ENCODE results near the gene PLEKHF1.
"Not testable (repeated sequence)": the region's sequence is repeated elsewhere in the genome, so short reads cannot be mapped to it uniquely, and the experiment has no call there.

The PLEKHF1 gene

DNA sequence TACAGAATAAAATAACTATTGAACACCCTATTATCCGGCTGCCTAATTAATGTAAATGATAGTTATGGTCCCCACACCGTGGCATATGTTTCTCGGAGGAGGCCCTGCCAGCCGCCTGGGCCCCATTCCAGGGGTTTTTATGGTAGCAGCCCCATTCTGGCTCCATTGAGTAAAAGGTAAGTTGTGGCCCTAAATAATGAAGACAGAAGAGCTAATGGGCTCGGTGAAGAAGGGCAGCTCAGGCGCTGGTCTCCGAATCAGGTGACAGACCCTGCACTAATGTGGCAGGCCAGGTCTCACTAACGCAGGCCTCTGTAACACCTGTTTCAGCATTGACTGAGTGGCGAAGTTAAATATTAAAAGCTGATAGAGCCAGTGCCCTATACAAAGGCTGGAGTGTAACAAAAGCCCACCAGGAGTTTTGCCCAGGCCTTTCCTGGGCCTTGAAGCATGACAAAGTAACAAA is 40.0 kb upstream of the PLEKHF1 start:
- Histone ChIP-seq H2BK15ac (replicated peaks; ENCODE audit: low read depth) (no peak overlapping the region), H2BK120ac (ENCODE audit: low read depth, low read length) (no peak overlapping the region), H3K56ac (ENCODE audit: low read length) (no peak overlapping the region), H3K23ac (ENCODE audit: low read length) (no peak overlapping the region), H3K36me3 (ENCODE audit: control insufficient read depth, insufficient read depth, low read length) (no peaks in the 10 kb centered on the region), H4K5ac (ENCODE audit: low read length) (no peak overlapping the region), H3K4me2 (ENCODE audit: low read length) (no peak overlapping the region), H3K79me2 (ENCODE audit: control insufficient read depth, insufficient read depth, low read length) (no peaks in the 10 kb centered on the region), H2AK5ac (ENCODE audit: low read length) (no peak overlapping the region), H3K27me3 (ENCODE audit: insufficient read depth, low read length, poor library complexity) (no peaks in the 10 kb centered on the region), H3K79me1 (ENCODE audit: low read length) (no peaks in the 10 kb centered on the region), H3K9ac (ENCODE audit: low read length) (no peak overlapping the region), H3K4me1 (ENCODE audit: control insufficient read depth, low read depth, low read length) (no peaks in the 10 kb centered on the region), H4K8ac (ENCODE audit: low read depth, low read length) (no peak overlapping the region), H2BK5ac (ENCODE audit: low read length) (no peak overlapping the region), H3K18ac (ENCODE audit: low read length) (no peak overlapping the region), H3K4me3 (ENCODE audit: low read length) (no peak overlapping the region), H3K27ac (ENCODE audit: low read depth, low read length) (no peak overlapping the region), H3K4ac (ENCODE audit: low read depth, low read length) (no peak overlapping the region)
- no CpG with 5 or more reads among the region's 9 CpGs for WGBS (ENCODE audit: extremely low coverage, insufficient coverage, low lambda C conversion rate)
- no peak for DNase-seq

DNA sequence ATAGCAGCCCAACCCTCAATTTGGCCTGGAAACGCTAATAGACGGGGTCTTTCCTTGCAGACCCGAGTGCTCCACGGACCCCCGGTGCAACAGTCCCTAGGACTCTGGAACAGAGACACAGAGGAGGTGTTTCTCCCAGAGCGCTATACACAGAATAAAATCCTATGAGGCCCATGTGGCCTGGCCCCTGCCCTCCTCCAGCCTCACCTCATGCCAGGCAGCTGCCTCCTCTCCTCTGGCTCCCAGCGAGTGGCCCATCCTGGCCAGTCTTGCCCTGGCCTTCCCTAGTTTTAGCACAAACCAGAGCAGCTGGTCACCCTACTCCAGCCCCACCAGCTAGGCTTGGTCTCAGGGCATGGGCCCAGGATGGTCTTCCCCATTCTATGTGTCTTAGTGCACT is 38.9 kb upstream of the PLEKHF1 start:
- Histone ChIP-seq H3K4me1 (ENCODE audit: control insufficient read depth, low read depth, low read length) (no peaks in the 10 kb centered on the region), H3K56ac (ENCODE audit: low read length) (no peak overlapping the region), H3K79me1 (ENCODE audit: low read length) (no peaks in the 10 kb centered on the region), H4K8ac (ENCODE audit: low read depth, low read length) (no peak overlapping the region), H2BK15ac (replicated peaks; ENCODE audit: low read depth) (no peak overlapping the region), H4K5ac (ENCODE audit: low read length) (no peak overlapping the region), H3K18ac (ENCODE audit: low read length) (no peak overlapping the region), H3K4me2 (ENCODE audit: low read length) (no peak overlapping the region), H2BK5ac (ENCODE audit: low read length) (no peak overlapping the region), H3K27me3 (ENCODE audit: insufficient read depth, low read length, poor library complexity) (no peaks in the 10 kb centered on the region), H3K9ac (ENCODE audit: low read length) (no peak overlapping the region), H2BK120ac (ENCODE audit: low read depth, low read length) (no peak overlapping the region), H3K79me2 (ENCODE audit: control insufficient read depth, insufficient read depth, low read length) (no peaks in the 10 kb centered on the region), H3K4me3 (ENCODE audit: low read length) (no peak overlapping the region), H2AK5ac (ENCODE audit: low read length) (no peak overlapping the region), H3K27ac (ENCODE audit: low read depth, low read length) (no peak overlapping the region), H3K36me3 (ENCODE audit: control insufficient read depth, insufficient read depth, low read length) (no peaks in the 10 kb centered on the region), H3K23ac (ENCODE audit: low read length) (no peak overlapping the region), H3K4ac (ENCODE audit: low read depth, low read length) (no peak overlapping the region)
- WGBS (ENCODE audit: extremely low coverage, insufficient coverage, low lambda C conversion rate): no CpG with 5 or more reads among the region's 7 CpGs
- DNase-seq: no peak

DNA sequence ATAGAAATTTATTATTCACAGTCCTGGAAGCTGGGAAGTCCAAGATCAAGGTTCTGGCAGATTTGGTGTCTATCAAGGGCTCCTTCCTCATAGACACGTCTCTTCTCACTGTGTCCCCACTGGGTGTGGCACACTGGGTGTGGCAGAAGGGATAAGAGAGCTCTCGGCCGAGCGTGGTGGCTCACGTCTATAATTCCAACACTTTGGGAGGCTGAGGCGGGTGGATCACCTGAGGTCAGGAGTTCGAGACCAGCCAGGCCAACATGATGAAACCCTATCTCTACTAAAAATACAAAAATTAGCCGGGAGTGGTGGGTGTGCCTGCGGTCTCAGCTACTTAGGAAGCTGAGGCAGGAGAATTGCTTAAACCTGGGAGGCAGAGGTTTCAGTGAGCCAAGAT is 38.4 kb upstream of the PLEKHF1 start:
- H3K4me2 ChIP-seq (ENCODE audit: low read length); H3K4ac ChIP-seq (ENCODE audit: low read depth, low read length); H2BK120ac ChIP-seq (ENCODE audit: low read depth, low read length); H2AK5ac ChIP-seq (ENCODE audit: low read length); H3K4me1 ChIP-seq (ENCODE audit: control insufficient read depth, low read depth, low read length); H3K27me3 ChIP-seq (ENCODE audit: insufficient read depth, low read length, poor library complexity); H2BK5ac ChIP-seq (ENCODE audit: low read length); H4K5ac ChIP-seq (ENCODE audit: low read length); H3K27ac ChIP-seq (ENCODE audit: low read depth, low read length); H3K4me3 ChIP-seq (ENCODE audit: low read length); DNase-seq; H3K56ac ChIP-seq (ENCODE audit: low read length); H3K79me2 ChIP-seq (ENCODE audit: control insufficient read depth, insufficient read depth, low read length); H3K36me3 ChIP-seq (ENCODE audit: control insufficient read depth, insufficient read depth, low read length); H3K9ac ChIP-seq (ENCODE audit: low read length); H3K23ac ChIP-seq (ENCODE audit: low read length); H2BK15ac ChIP-seq (replicated peaks; ENCODE audit: low read depth); H4K8ac ChIP-seq (ENCODE audit: low read depth, low read length); H3K18ac ChIP-seq (ENCODE audit: low read length); H3K79me1 ChIP-seq (ENCODE audit: low read length): not testable (repeated sequence)
- no CpG with 5 or more reads among the region's 9 CpGs for WGBS (ENCODE audit: extremely low coverage, insufficient coverage, low lambda C conversion rate)

DNA sequence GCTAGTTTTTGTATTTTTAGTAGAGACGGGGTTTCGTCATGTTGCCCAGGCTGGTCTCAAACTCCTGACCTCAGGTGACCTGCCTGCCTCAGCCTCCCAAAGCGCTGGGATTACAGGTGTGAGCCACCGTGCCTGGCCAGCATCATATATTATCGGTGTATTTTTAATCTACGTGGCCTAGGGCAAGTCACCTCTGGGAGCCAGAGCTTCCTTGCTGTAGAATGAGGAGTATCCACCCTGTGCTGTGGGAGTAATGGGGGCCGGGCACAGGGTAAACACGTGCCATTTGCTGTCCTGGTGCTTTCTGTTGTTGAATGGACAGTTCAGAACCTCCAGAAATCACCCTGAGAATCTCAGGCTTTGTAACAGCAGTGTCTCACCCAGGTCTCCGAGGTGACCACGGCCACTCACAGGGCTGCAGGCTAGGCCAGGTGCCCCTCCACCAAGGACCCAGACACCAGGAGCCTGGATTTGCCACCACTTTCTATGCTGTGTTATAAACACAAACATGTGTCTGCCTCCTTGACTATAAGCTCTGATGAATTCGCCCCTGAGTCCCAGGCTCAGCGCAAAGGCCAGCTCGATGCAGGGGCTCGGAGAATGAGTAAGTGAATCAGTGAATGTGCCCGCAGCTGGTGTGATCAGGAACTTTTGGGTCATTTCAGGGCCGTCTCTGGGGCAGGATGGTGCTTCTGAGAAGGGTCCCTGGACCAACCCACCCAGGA is 36.4 kb upstream of the PLEKHF1 start:
- no peak overlapping the region for H3K18ac ChIP-seq (ENCODE audit: low read length)
- no CpG with 5 or more reads among the region's 16 CpGs for WGBS (ENCODE audit: extremely low coverage, insufficient coverage, low lambda C conversion rate)
- no peaks in the 10 kb centered on the region for H3K79me2 ChIP-seq (ENCODE audit: control insufficient read depth, insufficient read depth, low read length)
- H2BK5ac ChIP-seq (ENCODE audit: low read length): no peak overlapping the region
- H3K4ac ChIP-seq (ENCODE audit: low read depth, low read length): no peak overlapping the region
- H3K4me3 ChIP-seq (ENCODE audit: low read length): no peak overlapping the region
- no peak overlapping the region for H3K27ac ChIP-seq (ENCODE audit: low read depth, low read length)
- H3K56ac ChIP-seq (ENCODE audit: low read length): no peak overlapping the region
- no peaks in the 10 kb centered on the region for H3K27me3 ChIP-seq (ENCODE audit: insufficient read depth, low read length, poor library complexity)
- H3K36me3 ChIP-seq (ENCODE audit: control insufficient read depth, insufficient read depth, low read length): no peaks in the 10 kb centered on the region
- H3K4me1 ChIP-seq (ENCODE audit: control insufficient read depth, low read depth, low read length): no peaks in the 10 kb centered on the region
- no peaks in the 10 kb centered on the region for H3K79me1 ChIP-seq (ENCODE audit: low read length)
- no peak overlapping the region for H2BK15ac ChIP-seq (replicated peaks; ENCODE audit: low read depth)
- H3K9ac ChIP-seq (ENCODE audit: low read length): no peak overlapping the region
- no peak overlapping the region for H3K4me2 ChIP-seq (ENCODE audit: low read length)
- DNase-seq: no peak
- no peak overlapping the region for H2AK5ac ChIP-seq (ENCODE audit: low read length)
- no peak overlapping the region for H4K5ac ChIP-seq (ENCODE audit: low read length)
- no peak overlapping the region for H2BK120ac ChIP-seq (ENCODE audit: low read depth, low read length)
- H3K23ac ChIP-seq (ENCODE audit: low read length): no peak overlapping the region
- no peak overlapping the region for H4K8ac ChIP-seq (ENCODE audit: low read depth, low read length)

DNA sequence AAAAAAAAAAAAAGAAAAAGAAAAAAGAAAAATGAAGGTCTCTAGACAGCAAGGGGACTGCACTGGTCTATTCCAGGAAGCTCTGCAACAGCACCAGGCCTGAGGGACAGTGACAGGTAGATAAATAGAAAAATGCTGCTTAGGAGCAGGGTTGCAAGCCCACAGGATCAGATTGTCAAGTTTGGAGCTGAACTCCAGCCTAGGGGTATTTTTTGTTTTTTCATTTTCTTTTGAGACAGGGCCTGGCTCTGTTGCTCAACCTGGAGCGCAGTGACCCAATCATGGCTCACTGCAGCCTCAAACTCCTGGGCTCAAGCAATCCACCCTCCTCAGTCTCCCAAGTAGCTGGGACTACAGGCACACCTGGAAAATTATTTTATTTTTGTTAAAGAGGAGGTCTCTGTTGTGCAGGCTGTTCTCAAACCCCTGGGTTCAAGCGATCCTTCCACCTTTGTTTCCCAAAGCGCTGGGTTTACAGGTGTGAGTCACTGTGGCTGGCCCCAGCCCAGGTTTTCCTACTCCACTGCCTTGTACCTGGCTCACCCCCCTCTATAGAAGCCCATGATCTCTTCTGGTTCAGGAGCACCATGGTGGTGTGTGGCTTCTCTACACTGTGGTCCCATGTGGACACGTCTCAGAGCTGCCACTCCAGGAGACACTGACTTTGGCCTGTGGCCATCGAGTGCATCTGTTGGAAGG is 35.3 kb upstream of the PLEKHF1 start:
- no peak overlapping the region for H2AK5ac ChIP-seq (ENCODE audit: low read length)

More for the DNA sequence above, 35.3 kb upstream of the PLEKHF1 start:
- H3K27me3 ChIP-seq (ENCODE audit: insufficient read depth, low read length, poor library complexity): no peaks in the 10 kb centered on the region
- no peak overlapping the region for H3K18ac ChIP-seq (ENCODE audit: low read length)
- H2BK120ac ChIP-seq (ENCODE audit: low read depth, low read length): peak overlapping the region; percentile 46
- no peak overlapping the region for H3K4ac ChIP-seq (ENCODE audit: low read depth, low read length)
- no peak overlapping the region for H3K23ac ChIP-seq (ENCODE audit: low read length)
- no peak overlapping the region for H3K4me2 ChIP-seq (ENCODE audit: low read length)
- H4K5ac ChIP-seq (ENCODE audit: low read length): no peak overlapping the region
- H3K79me1 ChIP-seq (ENCODE audit: low read length): no peaks in the 10 kb centered on the region
- H2BK15ac ChIP-seq (replicated peaks; ENCODE audit: low read depth): no peak overlapping the region
- H2BK5ac ChIP-seq (ENCODE audit: low read length): no peak overlapping the region
- no peak for DNase-seq
- H3K36me3 ChIP-seq (ENCODE audit: control insufficient read depth, insufficient read depth, low read length): no peaks in the 10 kb centered on the region
- H3K4me1 ChIP-seq (ENCODE audit: control insufficient read depth, low read depth, low read length): no peaks in the 10 kb centered on the region
- H3K27ac ChIP-seq (ENCODE audit: low read depth, low read length): no peak overlapping the region
- H4K8ac ChIP-seq (ENCODE audit: low read depth, low read length): no peak overlapping the region
- H3K79me2 ChIP-seq (ENCODE audit: control insufficient read depth, insufficient read depth, low read length): no peaks in the 10 kb centered on the region
- WGBS (ENCODE audit: extremely low coverage, insufficient coverage, low lambda C conversion rate): no CpG with 5 or more reads among the region's 5 CpGs
- H3K4me3 ChIP-seq (ENCODE audit: low read length): no peak overlapping the region
- H3K9ac ChIP-seq (ENCODE audit: low read length): no peak overlapping the region
- H3K56ac ChIP-seq (ENCODE audit: low read length): no peak overlapping the region

Measured in mesendoderm (in vitro differentiated cells).